Gastroesophageal sphincter (tissue), 4 donors: Measurements from ENCODE around the gene CIB4. TPM values are rescaled to one million over a fixed set of nuclear protein-coding genes. Genes with fewer than 3 reads are reported as not detected.

ENCODE experiments used
- ATAC-seq: fragments of 150-250 bp; one replicate; pipeline ENCODE4 v1.9.1; 2016; ENCODE audit warnings: mild to moderate bottlenecking, moderate library complexity
- H3K27ac ChIP-seq, 4 donors: fragments of 200-600 bp; sonication (generic) in 3 of 4; 1 replicate in 3 of 4; 2 replicates in 1 of 4; pipeline ENCODE4 v1.5.1; 2016 to 2019
- H3K27me3 ChIP-seq: fragments of 200-600 bp; sonication (generic); one replicate; pipeline ENCODE4 v1.5.1; 2019
- H3K36me3 ChIP-seq, 2 donors: fragments of 200-600 bp; sonication (generic); one replicate each; pipeline ENCODE4 v1.5.1; 2019; ENCODE audit warnings: control low read depth in 1 of 2
- H3K4me1 ChIP-seq, 3 donors: fragments of 200-600 bp; sonication (generic); 1 replicate in 2 of 3; 2 replicates in 1 of 3; pipeline ENCODE4 v1.5.1; 2016 to 2019; ENCODE audit warnings: control low read depth in 2 of 3
- H3K4me3 ChIP-seq, 2 donors: fragments of 200-600 bp; sonication (generic); one replicate each; pipeline ENCODE4 v1.5.1; 2019; ENCODE audit warnings: mild to moderate bottlenecking in 1 of 2, moderate library complexity in 1 of 2
- H3K9me3 ChIP-seq, 3 donors: fragments of 200-600 bp; sonication (generic); one replicate each; pipeline ENCODE4 v1.5.1; 2017 to 2019; ENCODE audit warnings: control low read depth in 2 of 3
- CTCF ChIP-seq, 4 experiments: fragments of 200-600 bp in 2 of 4; fragments of 450-650 bp in 2 of 4; sonication (generic) in 1 of 4; IDR thresholded peaks; one replicate each; pipeline ENCODE4 v1.5.1; 2017 to 2019; ENCODE audit warnings: antibody characterized with exemption in 4 of 4, mild to moderate bottlenecking in 2 of 4, moderate library complexity in 2 of 4
- EP300 ChIP-seq: sonication (generic); formaldehyde crosslinking; IDR thresholded peaks from one replicate; pipeline ENCODE4 v1.6.1; 2017; ENCODE audit warnings: antibody characterized with exemption, mild to moderate bottlenecking
- POLR2A ChIP-seq, 2 donors: fragments of 450-650 bp; IDR thresholded peaks; one replicate each; pipeline ENCODE4 v1.6.1; 2017; ENCODE audit warnings: antibody characterized with exemption in 2 of 2, mild to moderate bottlenecking in 2 of 2, moderate library complexity in 1 of 2
- POLR2AphosphoS5 ChIP-seq: sonication (generic); formaldehyde crosslinking; IDR thresholded peaks from one replicate; pipeline ENCODE4 v1.6.1; 2017; ENCODE audit warnings: antibody characterized with exemption
- WGBS, 2 donors: methylation state at CpG; one replicate each; pipeline ENCODE4 v1.1.5; 2018; ENCODE audit warnings: low coverage in 1 of 2; 5-methylcytosine and 5-hydroxymethylcytosine counted together
- total RNA-seq, 4 donors: library from RNA; depleted of rRNA; stranded (reverse); fragments of >200 nt; gene quantifications; one replicate each; pipeline ENCODE4 v1.1.0, GENCODE V29; 2016

CIB4 gene
- total RNA-seq, 4 donors from 2014 or later, result not detected

- WGBS, 2 donors, result 80% methylated on average over 1 to 2 of the region's 6 CpGs
- no peak for ATAC-seq
These were observed 61.0 kb downstream of the CIB4 start for GRCh38 chr2:26580151-26580550.

GRCh38 chr2:26579723-26580040 lies 61.5 kb downstream of the CIB4 start:
- Histone ChIP-seq H3K27ac (no peak overlapping the region), H3K4me3 (no peak overlapping the region), H3K9me3 (no peaks in the 10 kb centered on the region), H3K27me3 (peaks cover 37% of the 10 kb centered on the region), H3K36me3 (no peaks in the 10 kb centered on the region), H3K4me1 (no peaks in the 10 kb centered on the region)
- no peak for TF ChIP-seq POLR2A (IDR thresholded peaks at IDR 0.05)
- TF ChIP-seq CTCF (IDR thresholded peaks at IDR 0.05), result no peak
- no peak for TF ChIP-seq EP300
- TF ChIP-seq POLR2AphosphoS5, result no peak
- 63% methylated on average over 3 of the region's 5 CpGs; no CpG with 5 or more reads in 1 of the 2 donors for WGBS, 2 donors
- no peak for ATAC-seq

More at GRCh38 chr2:26580151-26580550, 61.0 kb downstream of the CIB4 start:
- Histone ChIP-seq H3K36me3 (no peaks in the 10 kb centered on the region), H3K27me3 (peaks cover 42% of the 10 kb centered on the region), H3K4me1 (no peaks in the 10 kb centered on the region), H3K4me3 (no peak overlapping the region), H3K27ac (no peak overlapping the region), H3K9me3 (no peaks in the 10 kb centered on the region)
- no peak for TF ChIP-seq EP300
- TF ChIP-seq CTCF (IDR thresholded peaks at IDR 0.05), result no peak
- TF ChIP-seq POLR2A (IDR thresholded peaks at IDR 0.05), result no peak
- TF ChIP-seq POLR2AphosphoS5, result no peak

- TF ChIP-seq POLR2AphosphoS5, result no peak
- TF ChIP-seq EP300, result no peak
- TF ChIP-seq CTCF (IDR thresholded peaks at IDR 0.05), result no peak
- TF ChIP-seq POLR2A (IDR thresholded peaks at IDR 0.05), result no peak
- no peak for ATAC-seq
- 79 to 100% methylated on average over 1 to 6 of the region's 11 CpGs for whole genome bisulfite sequencing, 2 donors
- Histone ChIP-seq H3K36me3 (no peaks in the 10 kb centered on the region), H3K4me3 (no peak overlapping the region), H3K9me3 (no peaks in the 10 kb centered on the region), H3K27me3 (peaks cover 32% of the 10 kb centered on the region), H3K27ac (no peak overlapping the region), H3K4me1 (no peaks in the 10 kb centered on the region)
These were observed 62.0 kb downstream of the CIB4 start for GRCh38 chr2:26579025-26579722.

GRCh38 chr2:26578581-26578980 lies 62.6 kb downstream of the CIB4 start:
- Histone ChIP-seq H3K9me3 (no peaks in the 10 kb centered on the region), H3K4me1 (no peaks in the 10 kb centered on the region), H3K27ac (no peak overlapping the region), H3K36me3 (no peaks in the 10 kb centered on the region), H3K4me3 (no peak overlapping the region), H3K27me3 (peaks cover 26% of the 10 kb centered on the region)
- ATAC-seq, result no peak
- WGBS, 2 donors, result 58 to 88% methylated on average over 3 to 4 of the region's 5 CpGs
- TF ChIP-seq CTCF (IDR thresholded peaks at IDR 0.05) (no peak), POLR2A (IDR thresholded peaks at IDR 0.05) (no peak), POLR2AphosphoS5 (no peak), EP300 (no peak)

GRCh38 chr2:26578113-26578458 lies 63.1 kb downstream of the CIB4 start:
- H3K27ac ChIP-seq, result no peak overlapping the region
- H3K4me1 ChIP-seq, result no peaks in the 10 kb centered on the region
- H3K4me3 ChIP-seq, result no peak overlapping the region
- no peaks in the 10 kb centered on the region for H3K9me3 ChIP-seq
- H3K36me3 ChIP-seq, result no peaks in the 10 kb centered on the region
- ATAC-seq, result no peak
- H3K27me3 ChIP-seq, result peaks cover 21% of the 10 kb centered on the region
- whole genome bisulfite sequencing, 2 donors, result 52% methylated on average over 3 of the region's 3 CpGs; no CpG with 5 or more reads in 1 of the 2 donors
- TF ChIP-seq CTCF (IDR thresholded peaks at IDR 0.05), result peak in 1 of 4 experiments; percentile 3
- no peak for TF ChIP-seq POLR2A (IDR thresholded peaks at IDR 0.05)
- no peak for TF ChIP-seq EP300
